ENCODE data around the gene GGT5.

GRCh38 chr22:24177456-24177855 lies 67.4 kb downstream of the GGT5 start:
- no peak for TF ChIP-seq CTCF (IDR thresholded peaks at IDR 0.05)
- no peak for TF ChIP-seq POLR2A (IDR thresholded peaks at IDR 0.05)
